PC-3 (cell line): ENCODE results near the gene ZNF101.

ENCODE experiments used
- CTCF ChIP-seq: fragments of 300-600 bp; sonication (generic); conservative IDR thresholded peaks from 2 replicates; pipeline ENCODE4 v1.5.1; 2017; ENCODE audit warnings: antibody characterized with exemption, low read depth, mild to moderate bottlenecking, low read length
- EZH2 ChIP-seq: fragments of 300-600 bp; sonication (generic); IDR thresholded peaks from one replicate; pipeline ENCODE4 v1.6.1; 2017; ENCODE audit warnings: antibody characterized with exemption, mild to moderate bottlenecking, low read length; ENCODE audit not compliant: unreplicated experiment
- EZH2phosphoT487 ChIP-seq: fragments of 300-600 bp; sonication (generic); IDR thresholded peaks from 2 replicates; pipeline ENCODE4 v1.6.1; 2018; ENCODE audit warnings: mild to moderate bottlenecking, antibody characterized with exemption, low read length, borderline replicate concordance

GRCh38 chr19:19645233-19645870, 23.3 kb upstream of the ZNF101 start:
- TF ChIP-seq CTCF = no peak
- TF ChIP-seq EZH2 = no peak
- no peak for TF ChIP-seq EZH2phosphoT487
